ENCODE measurements around the gene NFAT5.

Gene NFAT5

DNA sequence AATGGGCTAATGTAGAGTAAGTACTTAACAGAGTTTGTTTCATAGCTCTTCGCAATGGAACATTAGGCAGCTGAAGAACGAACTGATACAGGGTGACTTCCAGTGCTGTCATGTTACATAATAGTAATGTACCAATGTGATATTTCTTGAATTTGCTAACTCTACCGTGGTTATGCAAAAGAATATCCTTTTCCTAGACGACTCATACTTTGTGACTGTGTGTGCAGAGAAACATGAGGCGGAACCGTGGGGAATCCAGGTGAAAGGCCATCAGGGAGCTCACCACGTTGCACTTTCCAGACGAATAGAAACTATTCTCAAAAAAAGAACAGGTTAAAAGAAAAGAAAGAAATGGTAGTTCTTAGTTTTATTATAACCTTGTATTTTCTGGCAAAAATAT, 175.8 kb downstream of the NFAT5 start:
- no peak for DNase-seq (ENCODE audit: low read depth in 2 of 2)

DNA sequence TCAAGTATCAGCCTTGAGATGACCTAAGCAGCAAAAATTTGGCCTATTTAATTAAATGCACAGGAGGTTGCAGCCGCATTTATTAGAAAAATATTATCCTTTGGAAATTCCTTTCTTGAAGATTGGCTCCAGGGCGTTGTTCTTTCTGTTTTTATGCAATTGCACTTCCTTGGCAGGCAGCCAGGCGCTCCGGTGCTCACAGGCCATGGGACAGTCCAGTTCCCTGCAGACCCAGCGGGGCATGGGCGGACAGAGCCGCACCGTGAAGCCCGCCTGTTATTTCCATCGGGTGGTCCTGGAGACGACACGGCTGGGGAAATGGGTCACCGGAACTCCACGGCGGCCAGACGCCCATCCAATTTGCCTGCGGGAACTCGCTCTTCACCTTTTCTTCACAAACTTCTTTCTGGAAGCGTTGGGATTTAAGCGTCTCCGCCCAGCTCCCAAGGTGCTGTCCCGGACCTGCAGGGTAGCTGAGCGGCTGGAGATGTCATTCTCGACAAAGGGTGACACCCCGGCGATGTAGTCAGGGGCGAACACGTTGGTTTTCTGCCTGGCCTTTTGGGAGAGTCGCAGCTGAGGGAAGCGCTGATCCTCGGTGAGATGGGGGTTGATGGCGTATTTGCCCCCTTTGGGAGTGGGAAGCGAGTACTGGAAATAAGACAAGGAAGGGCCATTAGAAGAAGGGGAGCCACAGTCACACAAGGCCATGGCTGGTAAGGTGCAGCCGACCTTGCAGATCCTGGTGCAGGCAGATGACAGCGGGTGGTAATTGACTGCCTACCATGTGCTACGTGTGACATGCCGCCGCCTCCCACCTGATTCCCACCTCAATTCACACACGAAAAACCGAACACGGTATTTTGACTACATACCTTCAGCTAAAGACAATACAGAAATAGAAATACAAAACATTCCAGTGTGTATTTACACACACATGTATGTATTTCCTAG, 176.5 kb downstream of the NFAT5 start:
- DNase-seq (ENCODE audit: low read depth in 2 of 2) = no peak

DNA sequence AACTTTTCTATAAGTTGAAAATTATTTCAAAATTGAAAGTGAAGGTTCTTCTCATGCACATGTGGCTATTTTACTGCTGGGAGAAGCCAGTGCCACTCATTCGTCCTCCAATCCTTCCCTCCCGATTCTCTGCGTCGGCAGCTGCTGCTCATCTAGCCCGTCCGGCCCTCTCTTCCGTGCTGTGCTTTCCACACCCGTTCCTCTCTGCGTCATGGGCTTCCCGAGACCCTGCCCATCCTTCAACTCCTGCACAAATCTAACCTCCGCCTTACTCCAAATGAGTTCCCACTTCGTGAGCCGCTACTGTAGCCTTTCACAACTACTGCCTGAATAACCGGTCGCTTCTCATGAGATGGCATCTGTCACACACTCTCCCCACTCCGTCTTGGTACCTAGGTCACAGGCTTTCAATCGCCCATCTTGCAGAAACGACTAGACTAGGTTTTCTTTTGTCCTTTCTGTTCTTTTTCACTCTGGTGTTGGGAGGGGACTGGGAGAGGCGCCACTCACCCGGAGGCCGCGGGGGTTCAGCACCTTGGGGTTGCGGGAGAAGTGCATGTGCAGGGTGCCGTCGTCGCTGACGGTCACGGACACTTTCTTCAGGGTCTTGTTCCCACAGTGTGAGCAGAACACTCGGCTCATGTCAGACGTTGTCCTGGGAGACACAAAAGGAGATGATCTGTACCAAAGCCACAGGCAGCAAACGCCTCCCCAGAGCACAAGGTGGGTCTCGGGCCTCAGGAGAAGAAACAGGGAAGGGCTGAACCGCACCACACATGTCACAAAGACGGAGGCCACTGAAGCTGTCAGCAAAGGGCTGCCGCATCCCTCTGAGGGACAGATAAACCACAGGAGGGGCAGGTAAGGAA, 178.8 kb downstream of the NFAT5 start:
- no peak for DNase-seq (ENCODE audit: low read depth in 2 of 2)

DNA sequence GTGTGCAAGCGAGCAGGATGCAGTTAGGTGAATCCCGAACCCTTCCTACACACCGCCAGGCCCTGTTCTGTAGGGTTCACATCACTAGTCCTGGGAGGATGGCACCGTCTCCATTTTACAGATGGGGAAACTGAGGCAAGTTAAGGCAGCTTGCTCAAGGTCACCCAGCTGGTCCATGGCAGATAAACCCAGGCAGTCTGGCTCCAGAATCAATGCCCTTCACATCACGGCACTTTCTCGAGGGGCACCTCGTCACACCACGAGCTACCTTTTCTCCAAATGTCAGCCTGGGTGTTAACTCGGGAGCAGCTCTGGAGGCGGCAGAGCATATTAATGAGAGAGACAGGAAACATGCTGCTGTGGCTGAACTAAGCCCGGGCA, 179.5 kb downstream of the NFAT5 start:
- DNase-seq (ENCODE audit: low read depth in 2 of 2) = no peak

DNA sequence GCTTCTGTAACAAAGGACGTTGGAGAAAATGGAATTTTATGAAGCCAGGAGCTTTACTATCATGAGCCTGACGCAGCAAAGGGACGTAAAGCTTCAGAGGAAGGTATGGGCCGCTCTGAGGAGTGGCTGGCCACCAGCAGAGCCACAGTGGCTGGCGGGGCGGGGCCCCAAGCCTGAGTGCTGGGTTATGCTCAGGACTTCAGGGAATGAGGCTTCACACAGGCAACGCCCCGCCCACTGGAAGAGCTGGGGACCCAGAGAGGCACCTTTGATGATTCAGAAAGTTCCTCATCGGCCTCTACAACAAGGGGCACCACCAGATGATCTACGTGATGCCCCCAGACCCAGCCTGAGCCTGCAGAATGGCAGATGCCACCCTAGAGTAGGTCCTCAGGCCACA, 180.2 kb downstream of the NFAT5 start:
- no peak for DNase-seq (ENCODE audit: low read depth in 2 of 2)

DNA sequence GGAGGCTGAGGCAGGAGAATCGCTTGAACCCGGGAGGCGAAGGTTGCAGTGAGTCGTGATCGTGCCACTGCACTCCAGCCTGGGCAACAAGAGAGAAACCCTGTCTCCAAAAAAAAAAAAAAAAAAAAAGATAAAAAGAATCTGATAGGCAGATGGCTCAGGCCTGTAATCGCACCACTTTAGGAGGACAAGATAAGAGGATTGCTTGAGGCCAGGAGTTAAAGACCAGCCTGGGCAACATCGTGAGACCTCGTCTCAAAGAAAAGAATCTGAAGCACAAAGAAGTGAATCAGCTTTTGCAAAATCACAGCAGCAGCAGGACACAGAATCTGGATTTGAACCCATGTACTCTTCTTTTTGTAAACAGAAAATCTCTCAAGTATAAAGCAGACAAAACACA, 181.3 kb downstream of the NFAT5 start:
- DNase-seq (ENCODE audit: low read depth in 2 of 2) = no peak

DNA sequence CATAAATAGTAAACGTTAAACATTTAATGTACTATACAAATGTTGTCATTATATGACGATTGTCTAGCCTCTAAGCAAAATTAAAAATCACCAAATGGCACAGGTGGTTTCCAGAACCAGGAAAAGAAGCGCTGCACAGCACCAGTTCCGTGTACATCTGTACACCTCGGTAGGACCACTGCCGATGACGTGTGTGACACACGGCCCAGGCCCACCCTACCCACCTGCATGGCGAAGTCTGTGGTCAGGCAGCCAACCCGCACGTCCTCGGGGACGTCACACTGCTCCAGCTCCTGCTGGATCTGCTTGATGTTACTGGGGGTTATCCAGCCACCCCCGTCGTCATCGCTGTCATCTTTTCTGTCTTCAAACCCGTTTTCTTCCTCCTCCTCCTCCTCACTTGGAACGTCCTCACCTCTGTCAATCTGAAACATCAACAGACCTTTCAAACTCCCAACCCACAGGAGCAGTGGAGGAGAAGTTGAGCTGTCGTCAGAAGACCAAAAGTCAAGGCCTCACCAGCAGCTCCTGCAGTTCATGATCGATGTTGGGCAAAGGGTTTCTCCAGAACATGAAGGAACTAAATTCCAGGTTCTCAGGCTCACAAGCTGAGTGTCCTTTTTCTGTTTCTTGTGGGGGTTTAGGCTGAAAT, 183.1 kb downstream of the NFAT5 start:
- no peak for DNase-seq (ENCODE audit: low read depth in 2 of 2)

DNA sequence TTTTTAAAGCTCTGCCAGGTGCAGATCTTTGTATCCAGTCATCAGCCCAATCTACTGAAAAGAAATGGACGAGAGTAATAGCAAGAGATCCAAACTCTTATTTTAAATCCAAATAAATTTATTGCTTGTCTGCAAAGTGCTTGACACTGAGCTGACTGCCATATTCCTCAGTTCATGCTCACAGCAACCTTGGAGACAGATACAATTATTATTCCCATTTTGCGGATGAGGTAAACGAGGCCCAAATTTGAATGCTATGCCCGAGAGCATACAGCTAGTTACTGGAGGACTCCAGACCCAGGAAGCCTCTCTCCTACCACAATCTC, 188.3 kb downstream of the NFAT5 start:
- no peak for DNase-seq (ENCODE audit: low read depth in 2 of 2)

Data from activated CD4-positive, alpha-beta T cell treated with anti-CD3 and anti-CD28 coated beads for 24 hours (primary cell).